Measurements from ENCODE around the gene MGST3. TPM values are rescaled to one million over a fixed set of nuclear protein-coding genes. Genes with fewer than 3 reads are reported as not detected.
"Not testable (repeated sequence)": the region's sequence is repeated elsewhere in the genome, so short reads cannot be mapped to it uniquely, and the experiment has no call there.

MGST3 gene
- total RNA-seq, 1 experiment from 2014 or later, result 129 TPM

GRCh38 chr1:165697881-165698760 is 67.1 kb downstream of the MGST3 start, which contains the start of gene ALDH9A1:
ALDH9A1 (minus strand) TSS chr1:165698562; CDS start chr1:165698558, 4 bp downstream.
- peak; percentile 84 for DNase-seq (ENCODE audit: low read depth)

- DNase-seq (ENCODE audit: low read depth), result no peak
Measured at GRCh38 chr1:165698761-165699052, 67.7 kb downstream of the MGST3 start.

- no peak for DNase-seq (ENCODE audit: low read depth)
Measured at GRCh38 chr1:165699577-165699976, 68.5 kb downstream of the MGST3 start.

- not testable (repeated sequence) for DNase-seq (ENCODE audit: low read depth)
Measured at GRCh38 chr1:165701922-165702321, 70.9 kb downstream of the MGST3 start.

GRCh38 chr1:165703648-165704047 is 72.6 kb downstream of the MGST3 start:
- DNase-seq (ENCODE audit: low read depth), result peak; percentile 6

Other genes starting within 250 kb of the MGST3 start
- gene RXRG, start 186.1 kb upstream of the MGST3 start, total RNA-seq (2014; rRNA removed), result not detected in 2 replicates
- not detected in 2 replicates for gene LRRC52, start 87.2 kb upstream of the MGST3 start, total RNA-seq (2014; rRNA removed)
- gene ALDH9A1, start 67.3 kb downstream of the MGST3 start, total RNA-seq (2014; rRNA removed), result 118 and 135 TPM in 2 replicates
- gene TMCO1, start 137.6 kb downstream of the MGST3 start, total RNA-seq (2014; rRNA removed), result 112 and 115 TPM in 2 replicates
- 113 and 124 TPM in 2 replicates for gene UCK2, start 196.4 kb downstream of the MGST3 start, total RNA-seq (2014; rRNA removed)